Gastroesophageal sphincter (tissue), 4 donors: ENCODE data around the gene KIF26A. TPM values are rescaled to one million over a fixed set of nuclear protein-coding genes. Genes with fewer than 3 reads are reported as not detected.

Experiments
- ATAC-seq: fragments of 150-250 bp; one replicate; pipeline ENCODE4 v1.9.1; 2016; ENCODE audit warnings: mild to moderate bottlenecking, moderate library complexity
- H3K27ac ChIP-seq, 4 donors: fragments of 200-600 bp; sonication (generic) in 3 of 4; 1 replicate in 3 of 4; 2 replicates in 1 of 4; pipeline ENCODE4 v1.5.1; 2016 to 2019
- H3K27me3 ChIP-seq: fragments of 200-600 bp; sonication (generic); one replicate; pipeline ENCODE4 v1.5.1; 2019
- H3K36me3 ChIP-seq, 2 donors: fragments of 200-600 bp; sonication (generic); one replicate each; pipeline ENCODE4 v1.5.1; 2019; ENCODE audit warnings: control low read depth in 1 of 2
- H3K4me1 ChIP-seq, 3 donors: fragments of 200-600 bp; sonication (generic); 1 replicate in 2 of 3; 2 replicates in 1 of 3; pipeline ENCODE4 v1.5.1; 2016 to 2019; ENCODE audit warnings: control low read depth in 2 of 3
- H3K4me3 ChIP-seq, 2 donors: fragments of 200-600 bp; sonication (generic); one replicate each; pipeline ENCODE4 v1.5.1; 2019; ENCODE audit warnings: mild to moderate bottlenecking in 1 of 2, moderate library complexity in 1 of 2
- H3K9me3 ChIP-seq, 3 donors: fragments of 200-600 bp; sonication (generic); one replicate each; pipeline ENCODE4 v1.5.1; 2017 to 2019; ENCODE audit warnings: control low read depth in 2 of 3
- CTCF ChIP-seq, 4 experiments: fragments of 200-600 bp in 2 of 4; fragments of 450-650 bp in 2 of 4; sonication (generic) in 1 of 4; IDR thresholded peaks; one replicate each; pipeline ENCODE4 v1.5.1; 2017 to 2019; ENCODE audit warnings: antibody characterized with exemption in 4 of 4, mild to moderate bottlenecking in 2 of 4, moderate library complexity in 2 of 4
- EP300 ChIP-seq: sonication (generic); formaldehyde crosslinking; IDR thresholded peaks from one replicate; pipeline ENCODE4 v1.6.1; 2017; ENCODE audit warnings: antibody characterized with exemption, mild to moderate bottlenecking
- POLR2A ChIP-seq, 2 donors: fragments of 450-650 bp; IDR thresholded peaks; one replicate each; pipeline ENCODE4 v1.6.1; 2017; ENCODE audit warnings: antibody characterized with exemption in 2 of 2, mild to moderate bottlenecking in 2 of 2, moderate library complexity in 1 of 2
- POLR2AphosphoS5 ChIP-seq: sonication (generic); formaldehyde crosslinking; IDR thresholded peaks from one replicate; pipeline ENCODE4 v1.6.1; 2017; ENCODE audit warnings: antibody characterized with exemption
- WGBS, 2 donors: methylation state at CpG; one replicate each; pipeline ENCODE4 v1.1.5; 2018; ENCODE audit warnings: low coverage in 1 of 2; 5-methylcytosine and 5-hydroxymethylcytosine counted together
- total RNA-seq, 4 donors: library from RNA; depleted of rRNA; stranded (reverse); fragments of >200 nt; gene quantifications; one replicate each; pipeline ENCODE4 v1.1.0, GENCODE V29; 2016

KIF26A gene
- total RNA-seq, 4 donors from 2014 or later, result 2.2 to 6.9 (median 2.9) TPM

- Histone ChIP-seq H3K36me3 (no peaks in the 10 kb centered on the region), H3K27ac (no peak overlapping the region), H3K4me1 (no peaks in the 10 kb centered on the region), H3K27me3 (peaks cover 32% of the 10 kb centered on the region), H3K9me3 (no peaks in the 10 kb centered on the region), H3K4me3 (no peak overlapping the region)
- no CpG with 5 or more reads among the region's 13 CpGs for WGBS, 2 donors
- no peak for ATAC-seq
- no peak for TF ChIP-seq POLR2AphosphoS5
- no peak for TF ChIP-seq POLR2A (IDR thresholded peaks at IDR 0.05)
- no peak for TF ChIP-seq CTCF (IDR thresholded peaks at IDR 0.05)
- no peak for TF ChIP-seq EP300
Measured at GRCh38 chr14:104201063-104201462, 62.7 kb downstream of the KIF26A start.

- no CpG with 5 or more reads among the region's 9 CpGs for WGBS, 2 donors
- Histone ChIP-seq H3K27ac (no peak overlapping the region), H3K4me3 (no peak overlapping the region), H3K36me3 (no peaks in the 10 kb centered on the region), H3K27me3 (peaks cover 36% of the 10 kb centered on the region), H3K4me1 (no peaks in the 10 kb centered on the region), H3K9me3 (no peaks in the 10 kb centered on the region)
- ATAC-seq, result no peak
- TF ChIP-seq EP300, result no peak
- no peak for TF ChIP-seq POLR2A (IDR thresholded peaks at IDR 0.05)
- no peak for TF ChIP-seq POLR2AphosphoS5
- no peak for TF ChIP-seq CTCF (IDR thresholded peaks at IDR 0.05)
Measured at GRCh38 chr14:104201496-104201895, 63.1 kb downstream of the KIF26A start.

- H3K9me3 ChIP-seq, result no peaks in the 10 kb centered on the region
- no peaks in the 10 kb centered on the region for H3K4me1 ChIP-seq
- H3K4me3 ChIP-seq, result no peak overlapping the region
- no peaks in the 10 kb centered on the region for H3K36me3 ChIP-seq
- WGBS, 2 donors, result 66 to 75% methylated on average over 4 to 6 of the region's 27 CpGs
- no peak for TF ChIP-seq CTCF (IDR thresholded peaks at IDR 0.05)
- TF ChIP-seq EP300, result no peak
- TF ChIP-seq POLR2AphosphoS5, result no peak
- no peak for TF ChIP-seq POLR2A (IDR thresholded peaks at IDR 0.05)
- H3K27ac ChIP-seq, result no peak overlapping the region
- H3K27me3 ChIP-seq, result peaks cover 40% of the 10 kb centered on the region
- ATAC-seq, result no peak
Measured at GRCh38 chr14:104202259-104203070, 64.1 kb downstream of the KIF26A start.

GRCh38 chr14:104203071-104203425 lies 64.7 kb downstream of the KIF26A start:
- no peak for TF ChIP-seq POLR2AphosphoS5
- TF ChIP-seq POLR2A (IDR thresholded peaks at IDR 0.05), result no peak
- no peak for TF ChIP-seq EP300
- TF ChIP-seq CTCF (IDR thresholded peaks at IDR 0.05), result no peak
- Histone ChIP-seq H3K4me3 (no peak overlapping the region), H3K4me1 (no peaks in the 10 kb centered on the region), H3K9me3 (no peaks in the 10 kb centered on the region), H3K27ac (no peak overlapping the region), H3K36me3 (no peaks in the 10 kb centered on the region), H3K27me3 (peaks cover 43% of the 10 kb centered on the region)
- no peak for ATAC-seq
- 40% methylated on average over 1 of the region's 8 CpGs; no CpG with 5 or more reads in 1 of the 2 donors for WGBS, 2 donors

- Histone ChIP-seq H3K27me3 (peaks cover 37% of the 10 kb centered on the region), H3K36me3 (no peaks in the 10 kb centered on the region), H3K4me3 (no peak overlapping the region), H3K9me3 (no peaks in the 10 kb centered on the region), H3K27ac (no peak overlapping the region), H3K4me1 (no peaks in the 10 kb centered on the region)
- TF ChIP-seq CTCF (IDR thresholded peaks at IDR 0.05), result no peak
- ATAC-seq, result no peak
- 95 to 100% methylated on average over 2 of the region's 2 CpGs for WGBS, 2 donors
Measured at GRCh38 chr14:104204660-104205149, 66.3 kb downstream of the KIF26A start.
